PC-9 (cell line): ENCODE data around the gene NLGN1. TPM values are rescaled to one million over a fixed set of nuclear protein-coding genes. Genes with fewer than 3 reads are reported as not detected.

Experiments
- BruUV-seq: library from RNA; stranded (reverse); fragments of 400-500 nt; replicated peaks from 2 replicates; lab custom pipeline; 2021; lab: Mats Ljungman, UMichigan
- CTCF ChIA-PET: fragments of 300-600 bp; sonication (Branson Sonifier 250); formaldehyde crosslinking; loops from one replicate; lab custom pipeline; 2022; ENCODE audit warnings: antibody characterized with exemption; lab: Charles Lee
- POLR2A ChIA-PET: fragments of 300-600 bp; sonication (Branson Sonifier 250); formaldehyde crosslinking; loops from one replicate; lab custom pipeline; 2022; ENCODE audit warnings: antibody characterized with exemption; ENCODE audit not compliant: unreplicated experiment; lab: Charles Lee
- DNase-seq, 2 experiments: peaks; one replicate each; pipeline versions ENCODE4 v3.0.0 to v3.0.0-alpha.2; 2015 to 2022; ENCODE audit warnings: mixed read lengths in 1 of 2
- H2AFZ ChIP-seq: fragments of 200-600 bp; sonication (generic); 2 replicates; pipeline ENCODE4 v1.8.1; 2017; ENCODE audit warnings: antibody characterized with exemption
- H3F3A ChIP-seq: fragments of 200-600 bp; sonication (generic); 2 replicates; pipeline ENCODE4 v1.8.1; 2017; ENCODE audit warnings: antibody characterized with exemption, mild to moderate bottlenecking, low read depth; ENCODE audit not compliant: insufficient read depth
- H3K27ac ChIP-seq: fragments of 200-600 bp; sonication (generic); 2 replicates; pipeline ENCODE4 v1.6.1; 2016; ENCODE audit warnings: mixed run types
- H3K27me3 ChIP-seq: fragments of 200-600 bp; sonication (generic); 2 replicates; pipeline ENCODE4 v1.6.1; 2016; ENCODE audit warnings: low read depth, mixed run types; ENCODE audit not compliant: insufficient read depth
- H3K36me3 ChIP-seq: fragments of 200-600 bp; sonication (generic); 2 replicates; pipeline ENCODE4 v1.6.1; 2016; ENCODE audit warnings: low read depth, mixed run types
- H3K4me1 ChIP-seq: fragments of 200-600 bp; sonication (generic); replicated peaks from 2 replicates; pipeline ENCODE4 v1.6.1; 2016; ENCODE audit warnings: mixed run types; ENCODE audit not compliant: insufficient read depth
- H3K4me2 ChIP-seq: fragments of 200-600 bp; sonication (generic); 2 replicates; pipeline ENCODE4 v1.6.1; 2017; ENCODE audit warnings: mixed run types
- H3K4me3 ChIP-seq: fragments of 200-600 bp; sonication (generic); 2 replicates; pipeline ENCODE4 v1.6.1; 2016; ENCODE audit warnings: mixed run types
- H3K79me2 ChIP-seq: fragments of 200-600 bp; sonication (generic); 2 replicates; pipeline ENCODE4 v1.6.1; 2017; ENCODE audit warnings: low read depth, mixed run types
- H3K9me2 ChIP-seq: fragments of 200-600 bp; sonication (generic); 2 replicates; pipeline ENCODE4 v1.8.1; 2017; ENCODE audit warnings: mild to moderate bottlenecking; ENCODE audit not compliant: insufficient read depth
- H3K9me3 ChIP-seq: fragments of 200-600 bp; sonication (generic); 2 replicates; pipeline ENCODE4 v1.8.1; 2016; ENCODE audit warnings: low read depth; ENCODE audit not compliant: insufficient read depth
- H4K20me1 ChIP-seq: fragments of 200-600 bp; sonication (generic); 2 replicates; pipeline ENCODE4 v1.8.1; 2017; ENCODE audit not compliant: insufficient read depth
- CTCF ChIP-seq: fragments of 200-600 bp; sonication (generic); conservative IDR thresholded peaks from 2 replicates; pipeline ENCODE4 v1.6.1; 2017; ENCODE audit warnings: mixed run types, antibody characterized with exemption, mild to moderate bottlenecking, moderate library complexity
- EZH2 ChIP-seq: fragments of 200-600 bp; sonication (generic); IDR thresholded peaks from 2 replicates; pipeline ENCODE4 v1.8.0; 2017; ENCODE audit warnings: antibody characterized with exemption, low read depth
- intact Hi-C: fragments of 100-400 bp; cut with micrococcal nuclease; formaldehyde crosslinking; loops from one replicate; pipeline ENCODE4 v1.10.0; 2022; ENCODE audit not compliant: unreplicated experiment
- total RNA-seq: library from RNA; stranded (reverse); gene quantifications from 2 replicates; pipeline ENCODE4 v1.2.3, GENCODE V29; 2021

NLGN1 gene
- total RNA-seq, 1 experiment from 2014 or later = 1.4 TPM

- Histone ChIP-seq H3K9me2 (no peaks in the 10 kb centered on the region; the same call in 1 of the 2 replicates), H3K4me1 (no peaks in the 10 kb centered on the region), H3K36me3 (no peaks in the 10 kb centered on the region), H3K79me2 (no peaks in the 10 kb centered on the region), H3K9me3 (no peaks in the 10 kb centered on the region), H4K20me1 (no peaks in the 10 kb centered on the region), H3K4me3 (peak overlapping the region; percentile 8; the same call in 1 of the 2 replicates), H3K4me2 (peak overlapping the region; percentile 48), H3K27me3 (no peaks in the 10 kb centered on the region), H3F3A (no peaks in the 10 kb centered on the region), H3K27ac (no peak overlapping the region), H2AFZ (peak overlapping the region; percentile 37; the same call in 1 of the 2 replicates)
- no peak for TF ChIP-seq CTCF
- TF ChIP-seq EZH2 = no peak
- DNase-seq = no peak
- intact Hi-C loops = no loop called here
- no TSS peak for BruUV-seq
- ChIA-PET POLR2A (no interaction called here), CTCF (no interaction called here)
Measured at GRCh38 chr3:173743111-173743510, 345.6 kb downstream of the NLGN1 start.

GRCh38 chr3:173743516-173743915, 346.0 kb downstream of the NLGN1 start:
- Histone ChIP-seq H3K4me2 (no peak overlapping the region), H3K36me3 (no peaks in the 10 kb centered on the region), H3K4me1 (no peaks in the 10 kb centered on the region), H3K27ac (no peak overlapping the region), H3K9me3 (no peaks in the 10 kb centered on the region), H3K9me2 (no peaks in the 10 kb centered on the region; the same call in 1 of the 2 replicates), H3F3A (no peaks in the 10 kb centered on the region), H3K4me3 (no peak overlapping the region), H3K79me2 (no peaks in the 10 kb centered on the region), H2AFZ (no peak overlapping the region), H3K27me3 (no peaks in the 10 kb centered on the region), H4K20me1 (no peaks in the 10 kb centered on the region)
- DNase-seq = no peak
- BruUV-seq = no TSS peak
- TF ChIP-seq CTCF (no peak), EZH2 (no peak)
- ChIA-PET CTCF (no interaction called here), POLR2A (no interaction called here)
- intact Hi-C loops = no loop called here

- Histone ChIP-seq H3K79me2 (no peaks in the 10 kb centered on the region), H3K4me1 (no peaks in the 10 kb centered on the region), H3K36me3 (no peaks in the 10 kb centered on the region), H3K27me3 (no peaks in the 10 kb centered on the region), H3K4me2 (no peak overlapping the region), H4K20me1 (no peaks in the 10 kb centered on the region), H2AFZ (no peak overlapping the region), H3K9me2 (no peaks in the 10 kb centered on the region), H3K27ac (no peak overlapping the region), H3F3A (no peaks in the 10 kb centered on the region), H3K4me3 (no peak overlapping the region), H3K9me3 (no peaks in the 10 kb centered on the region)
- DNase-seq = no peak
- ChIA-PET POLR2A (no interaction called here), CTCF (no interaction called here)
- BruUV-seq = no TSS peak
- intact Hi-C loops = no loop called here
- TF ChIP-seq EZH2 (no peak), CTCF (no peak)
Measured at GRCh38 chr3:173744479-173744878, 346.9 kb downstream of the NLGN1 start.
